ENCODE data around the gene KIF21A.
"Not testable (repeated sequence)": the region's sequence is repeated elsewhere in the genome, so short reads cannot be mapped to it uniquely, and the experiment has no call there.

KIF21A gene, protein sequence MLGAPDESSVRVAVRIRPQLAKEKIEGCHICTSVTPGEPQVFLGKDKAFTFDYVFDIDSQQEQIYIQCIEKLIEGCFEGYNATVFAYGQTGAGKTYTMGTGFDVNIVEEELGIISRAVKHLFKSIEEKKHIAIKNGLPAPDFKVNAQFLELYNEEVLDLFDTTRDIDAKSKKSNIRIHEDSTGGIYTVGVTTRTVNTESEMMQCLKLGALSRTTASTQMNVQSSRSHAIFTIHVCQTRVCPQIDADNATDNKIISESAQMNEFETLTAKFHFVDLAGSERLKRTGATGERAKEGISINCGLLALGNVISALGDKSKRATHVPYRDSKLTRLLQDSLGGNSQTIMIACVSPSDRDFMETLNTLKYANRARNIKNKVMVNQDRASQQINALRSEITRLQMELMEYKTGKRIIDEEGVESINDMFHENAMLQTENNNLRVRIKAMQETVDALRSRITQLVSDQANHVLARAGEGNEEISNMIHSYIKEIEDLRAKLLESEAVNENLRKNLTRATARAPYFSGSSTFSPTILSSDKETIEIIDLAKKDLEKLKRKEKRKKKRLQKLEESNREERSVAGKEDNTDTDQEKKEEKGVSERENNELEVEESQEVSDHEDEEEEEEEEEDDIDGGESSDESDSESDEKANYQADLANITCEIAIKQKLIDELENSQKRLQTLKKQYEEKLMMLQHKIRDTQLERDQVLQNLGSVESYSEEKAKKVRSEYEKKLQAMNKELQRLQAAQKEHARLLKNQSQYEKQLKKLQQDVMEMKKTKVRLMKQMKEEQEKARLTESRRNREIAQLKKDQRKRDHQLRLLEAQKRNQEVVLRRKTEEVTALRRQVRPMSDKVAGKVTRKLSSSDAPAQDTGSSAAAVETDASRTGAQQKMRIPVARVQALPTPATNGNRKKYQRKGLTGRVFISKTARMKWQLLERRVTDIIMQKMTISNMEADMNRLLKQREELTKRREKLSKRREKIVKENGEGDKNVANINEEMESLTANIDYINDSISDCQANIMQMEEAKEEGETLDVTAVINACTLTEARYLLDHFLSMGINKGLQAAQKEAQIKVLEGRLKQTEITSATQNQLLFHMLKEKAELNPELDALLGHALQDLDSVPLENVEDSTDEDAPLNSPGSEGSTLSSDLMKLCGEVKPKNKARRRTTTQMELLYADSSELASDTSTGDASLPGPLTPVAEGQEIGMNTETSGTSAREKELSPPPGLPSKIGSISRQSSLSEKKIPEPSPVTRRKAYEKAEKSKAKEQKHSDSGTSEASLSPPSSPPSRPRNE (N-terminal part only)

DNA sequence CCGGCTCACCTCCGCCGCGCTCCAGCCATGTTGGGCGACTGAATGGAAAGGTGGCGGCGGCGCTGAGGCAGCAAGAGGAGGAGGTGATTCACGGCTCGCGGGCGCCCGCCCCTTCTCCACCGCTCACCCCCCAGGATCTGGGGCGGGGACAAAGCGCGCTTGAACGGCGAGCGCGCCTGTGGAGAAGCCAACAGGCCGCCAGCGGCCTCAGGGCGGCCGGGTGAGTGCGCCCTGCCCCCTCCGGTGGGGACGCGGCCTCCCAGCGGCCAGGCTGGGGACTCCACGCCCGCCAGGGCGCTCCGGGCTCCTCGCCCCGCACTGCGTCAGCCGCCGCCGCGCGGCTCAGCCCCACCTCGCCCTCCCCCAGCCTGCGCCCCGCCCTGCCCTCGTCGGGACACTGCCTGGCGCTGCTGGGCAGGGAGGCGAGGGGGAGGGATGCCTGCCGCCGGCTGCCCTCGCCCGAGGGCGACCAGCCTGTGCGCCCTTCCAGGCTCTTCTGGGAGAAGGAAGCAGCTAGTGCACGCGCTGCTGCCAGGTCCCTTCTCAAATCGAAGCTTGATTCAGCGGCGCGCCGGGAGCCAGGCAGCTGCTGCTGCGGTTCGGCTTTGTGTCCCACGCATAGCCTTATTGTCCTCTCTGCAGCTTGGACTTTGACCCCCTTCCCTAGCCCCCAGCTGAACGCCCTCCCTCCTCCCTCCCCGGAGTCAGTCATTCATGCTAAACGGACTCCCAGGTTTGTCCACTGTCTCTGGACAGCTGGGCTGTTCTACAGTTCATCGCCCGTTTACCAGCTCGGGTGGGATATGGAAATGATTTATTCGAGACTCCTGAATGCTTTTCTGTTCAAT, at the start of gene KIF21A:
TSS of gene KIF21A (minus strand) at position 40 of the 848 bp plus-strand sequence. CDS start 150 bp downstream, outside the sequence.
- DNase-seq, result peak; percentile 90

DNA sequence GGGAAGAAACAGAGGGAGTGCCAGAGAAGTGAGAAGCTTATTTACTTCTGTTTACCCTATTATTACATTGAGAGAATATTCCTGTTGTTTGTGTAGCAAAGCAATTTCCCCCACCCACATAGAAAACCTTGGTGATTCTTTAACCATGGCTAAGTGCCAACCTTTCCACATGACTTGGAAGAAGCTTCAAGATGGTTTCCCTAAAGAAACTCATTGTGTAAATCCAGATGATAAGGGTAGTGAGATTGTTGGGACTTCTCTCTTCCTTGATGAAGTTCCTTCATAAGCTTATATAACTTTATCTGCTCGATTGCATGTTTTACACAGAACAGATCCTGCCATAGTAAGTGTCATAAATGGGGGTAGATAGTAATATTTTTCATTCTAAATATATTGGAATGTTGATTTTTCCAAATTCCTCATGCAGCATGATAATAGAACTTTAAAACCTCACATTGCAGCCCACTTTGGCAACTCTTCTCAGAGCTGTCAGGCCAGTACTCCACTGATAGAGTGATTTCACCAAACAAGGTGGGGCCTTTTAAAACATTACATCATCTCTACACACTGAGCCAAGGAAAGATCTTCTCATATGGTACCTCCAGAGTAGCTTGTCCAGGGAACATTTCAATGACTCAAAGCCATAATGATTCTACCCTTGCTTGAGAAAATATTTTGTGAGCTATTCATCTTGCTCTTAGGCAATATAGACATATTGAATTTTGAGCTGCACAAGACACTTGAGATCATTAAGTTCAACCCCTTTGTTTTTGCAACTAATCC, 47.8 kb upstream of the KIF21A start:
- no peak for DNase-seq

DNA sequence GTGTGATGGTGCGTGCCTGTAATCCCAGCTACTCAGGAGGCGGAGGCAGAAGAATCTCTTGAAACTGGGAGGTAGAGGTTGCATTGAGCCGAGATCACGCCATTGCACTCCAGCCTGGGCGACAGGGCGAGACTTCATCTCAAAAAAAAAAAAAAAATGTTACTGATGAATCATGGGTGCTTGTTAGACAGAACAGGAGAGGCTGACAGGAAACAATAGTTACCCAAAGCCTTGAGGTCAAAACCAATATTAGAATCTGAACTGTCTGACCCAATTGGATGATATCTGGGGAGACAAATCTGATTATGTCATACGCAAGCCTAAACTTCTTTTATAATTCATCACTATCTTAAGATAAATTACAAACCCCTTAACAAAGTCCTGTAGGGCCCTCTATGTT, 40.7 kb upstream of the KIF21A start:
- DNase-seq, result no peak

DNA sequence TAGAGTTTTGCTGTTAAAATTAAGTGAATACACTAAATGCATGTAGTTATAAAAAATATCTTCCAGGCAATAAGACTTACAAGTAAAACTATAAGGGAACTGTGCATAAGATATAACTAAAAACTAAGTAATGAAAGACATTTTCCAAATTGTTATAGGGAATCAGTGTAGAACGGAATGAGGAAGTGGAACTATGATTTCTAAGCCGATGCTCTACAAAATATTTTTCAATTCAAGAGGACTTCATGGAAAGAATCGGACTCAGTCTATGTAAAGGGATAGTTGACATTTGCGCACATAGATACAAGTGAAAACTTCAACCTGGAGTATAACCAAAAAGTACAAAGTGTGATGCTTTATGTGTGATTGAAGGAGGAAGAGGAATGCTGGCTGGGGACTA, 40.1 kb upstream of the KIF21A start:
- DNase-seq, result no peak

DNA sequence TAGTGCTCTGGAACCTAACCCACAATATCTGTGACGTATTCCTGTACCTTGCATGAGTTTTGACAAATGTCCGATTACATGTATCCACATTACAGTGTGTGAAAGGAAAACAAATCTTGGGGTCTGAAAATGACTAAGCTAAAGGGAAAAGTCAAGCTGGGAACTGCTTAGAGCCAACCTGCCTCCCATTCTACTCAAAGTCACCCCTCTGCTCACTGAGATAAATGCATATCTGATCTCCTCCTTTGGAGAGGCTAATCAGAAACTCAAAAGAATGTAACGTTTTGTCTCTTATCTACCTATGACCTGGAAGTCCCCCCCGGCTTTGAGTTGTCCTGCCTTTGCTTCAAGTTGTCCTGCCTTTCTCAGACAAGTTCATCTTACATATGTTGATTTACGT, 34.0 kb upstream of the KIF21A start:
- no peak for DNase-seq

DNA sequence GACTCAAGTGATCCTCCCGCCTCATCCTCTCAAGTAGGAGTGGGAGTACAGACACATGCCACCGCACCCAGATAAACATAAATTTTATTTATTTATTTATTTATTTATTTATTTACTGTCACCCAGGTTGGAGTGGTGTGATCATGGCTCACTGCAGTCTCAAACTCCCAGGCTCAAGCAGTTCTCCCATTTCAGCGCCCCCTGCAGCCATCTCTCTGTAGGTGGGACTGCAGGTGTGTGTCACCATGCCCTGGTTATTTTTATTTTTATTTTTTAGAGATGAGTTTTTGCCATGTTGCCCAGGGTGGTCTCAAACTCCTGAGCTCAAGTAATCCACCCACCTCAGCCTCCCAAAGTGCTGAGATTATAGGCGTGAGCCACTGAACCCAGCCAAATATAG, 33.2 kb upstream of the KIF21A start:
- no peak for DNase-seq

DNA sequence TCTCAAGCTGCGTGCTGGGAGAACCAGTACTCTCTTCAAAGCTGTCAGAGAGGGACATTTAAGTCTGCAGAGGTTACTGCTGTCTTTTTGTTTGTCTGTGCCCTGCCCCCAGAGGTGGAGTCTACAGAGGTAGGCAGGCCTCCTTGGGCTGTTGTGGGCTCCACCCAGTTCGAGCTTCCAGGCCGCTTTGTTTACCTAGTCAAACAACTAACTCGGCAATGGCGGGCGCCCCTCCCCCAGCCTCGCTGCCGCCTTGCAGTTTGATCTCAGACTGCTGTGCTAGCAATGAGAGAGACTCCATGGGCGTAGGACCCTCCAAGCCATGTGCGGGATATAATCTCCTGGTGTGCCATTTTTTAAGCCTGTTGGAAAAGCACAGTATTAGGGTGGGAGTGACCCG, 32.2 kb upstream of the KIF21A start:
- DNase-seq, result not testable (repeated sequence)

DNA sequence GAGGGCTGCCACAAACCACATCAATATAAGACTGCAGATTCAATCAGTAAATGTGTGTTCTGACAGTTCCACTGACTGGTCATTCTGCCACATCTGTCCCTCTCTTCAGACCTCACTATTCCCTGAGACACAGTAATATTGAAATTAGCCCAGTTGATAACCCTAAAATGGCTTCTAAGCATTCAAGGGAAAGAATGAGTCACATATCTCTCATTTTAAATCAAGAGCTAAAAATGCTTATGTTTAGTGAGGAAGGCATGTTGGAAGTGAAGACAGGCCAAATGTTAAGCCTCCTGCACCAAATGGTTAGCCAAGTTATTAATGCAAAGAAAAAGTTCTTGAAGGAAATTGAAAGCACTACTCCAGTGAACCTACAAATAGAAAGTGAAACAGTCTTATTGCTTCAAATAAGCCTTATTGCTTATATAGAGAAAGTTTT, 24.5 kb upstream of the KIF21A start:
- DNase-seq, result no peak

DNA sequence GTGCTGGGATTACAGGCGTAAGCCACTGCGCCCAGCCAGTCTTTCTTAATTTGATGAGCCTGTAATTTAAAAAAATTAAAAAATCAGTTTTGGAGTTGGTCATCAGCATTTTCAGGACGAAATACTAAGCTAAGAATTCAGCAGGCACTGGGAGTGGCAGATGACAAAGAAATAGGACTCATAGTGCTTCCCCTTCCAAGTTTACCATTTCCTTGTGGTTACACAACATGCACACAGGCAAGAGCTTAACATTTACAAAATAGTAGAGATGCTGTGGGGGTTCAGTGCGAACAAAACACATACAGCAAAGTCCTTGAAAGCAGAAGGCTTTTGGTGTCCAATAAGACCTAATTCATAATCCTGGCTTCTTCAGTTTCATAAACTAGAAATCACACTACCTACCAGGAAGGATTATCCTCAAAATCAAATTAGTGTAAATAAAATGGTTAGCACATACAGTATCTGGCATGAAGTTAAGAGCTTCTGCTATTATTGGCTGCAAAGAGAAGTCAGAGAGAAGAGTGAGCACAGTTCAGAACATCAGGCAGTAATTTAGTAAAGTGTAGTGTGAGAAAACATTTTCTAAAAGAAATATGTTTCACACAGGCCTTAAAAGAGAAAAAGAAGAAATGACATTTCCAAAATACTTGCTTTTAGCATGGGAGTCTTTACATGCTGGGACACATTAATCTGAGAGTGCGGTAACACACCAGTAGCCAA, 22.2 kb upstream of the KIF21A start:
- DNase-seq, result no peak

DNA sequence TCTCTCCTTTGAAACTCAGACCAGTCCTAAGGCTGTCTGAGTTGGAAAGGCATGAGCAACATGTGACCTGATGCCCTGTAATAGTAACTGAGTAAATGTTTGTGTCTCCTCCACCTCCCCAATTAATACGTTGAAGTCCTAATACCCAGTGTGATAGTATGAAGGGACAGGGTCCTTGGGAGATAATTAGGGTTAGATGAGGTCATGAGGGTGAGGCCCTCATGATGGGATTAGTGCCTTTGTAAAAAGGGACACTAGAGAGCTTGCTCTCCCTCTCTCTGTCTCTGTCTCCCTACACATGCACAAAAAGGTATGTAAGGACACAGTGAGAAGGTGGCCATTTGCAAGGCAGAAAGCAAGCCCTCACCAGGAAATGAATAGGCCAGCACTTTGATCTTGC, 18.1 kb upstream of the KIF21A start:
- no peak for DNase-seq

DNA sequence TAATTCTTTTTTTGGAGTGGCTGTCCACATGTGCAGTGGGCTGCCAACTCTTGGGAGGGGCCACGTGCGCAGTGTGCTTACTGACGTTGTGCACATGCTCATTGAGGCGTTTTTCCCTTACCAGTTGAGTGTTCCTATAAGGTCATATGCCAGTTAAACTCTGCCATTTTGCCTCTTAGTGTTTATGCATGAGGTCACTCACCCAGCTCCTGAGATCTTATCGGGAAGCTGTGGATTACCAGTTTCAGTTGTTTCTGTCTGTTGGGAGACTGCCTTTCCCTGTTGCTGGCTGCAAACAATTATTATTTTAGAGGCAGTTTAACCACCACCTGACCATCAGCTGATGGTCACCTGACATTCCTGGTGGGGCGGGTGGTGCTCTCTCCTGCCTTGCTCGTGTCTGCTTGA, 16.1 kb upstream of the KIF21A start:
- DNase-seq, result no peak

DNA sequence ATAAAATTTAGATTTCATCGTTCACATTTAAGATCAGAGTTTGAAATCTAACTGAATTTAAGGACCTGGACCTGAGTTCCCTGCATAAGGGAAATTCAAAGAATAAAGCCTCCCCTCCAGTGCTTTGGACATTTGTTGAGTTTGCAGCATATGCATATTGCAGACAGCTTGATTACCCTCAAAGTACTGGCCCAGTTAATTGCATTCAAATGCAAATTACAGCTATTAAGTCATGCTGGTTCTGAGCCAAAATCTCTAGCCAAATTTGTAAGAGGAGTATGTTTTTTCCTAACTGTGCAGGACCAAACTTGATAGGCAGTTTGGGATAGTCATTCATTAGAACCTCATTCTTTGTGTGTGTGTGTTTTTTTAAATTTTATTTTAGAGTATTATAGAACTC, 9.1 kb upstream of the KIF21A start:
- DNase-seq, result no peak

DNA sequence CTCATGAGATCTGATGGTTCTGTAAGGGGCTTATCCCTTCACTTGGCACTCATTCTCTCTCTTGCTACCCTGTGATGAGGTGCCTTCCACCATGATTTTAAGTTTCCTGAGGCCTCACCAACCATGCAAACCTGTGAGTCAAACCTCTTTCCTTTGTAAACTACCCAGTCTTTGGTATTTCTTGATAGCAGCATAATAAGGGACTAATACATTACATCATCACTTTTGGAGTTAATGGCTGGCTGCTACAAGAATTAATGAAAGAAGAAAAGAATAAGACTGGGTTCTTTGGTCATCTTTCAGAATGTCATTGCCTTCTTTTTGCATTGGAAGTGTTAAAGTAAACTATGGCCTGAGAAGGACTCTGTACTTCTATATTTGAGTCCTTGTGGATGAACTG, 5.1 kb upstream of the KIF21A start:
- DNase-seq, result no peak

DNA sequence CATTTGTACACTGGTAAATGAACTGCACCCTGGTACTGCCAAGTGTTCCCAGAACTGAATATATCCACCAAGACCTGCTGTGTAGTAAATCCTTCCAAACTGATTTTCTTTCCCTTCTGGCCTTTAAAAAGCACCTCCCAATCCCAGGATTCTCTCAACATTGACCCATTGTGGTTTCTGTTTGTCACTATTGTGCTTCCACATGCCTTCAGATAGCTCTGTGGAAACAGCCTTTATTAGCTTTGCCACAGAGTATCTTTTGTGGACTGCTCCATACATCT, 949 bp upstream of the KIF21A start:
- no peak for DNase-seq

DNA sequence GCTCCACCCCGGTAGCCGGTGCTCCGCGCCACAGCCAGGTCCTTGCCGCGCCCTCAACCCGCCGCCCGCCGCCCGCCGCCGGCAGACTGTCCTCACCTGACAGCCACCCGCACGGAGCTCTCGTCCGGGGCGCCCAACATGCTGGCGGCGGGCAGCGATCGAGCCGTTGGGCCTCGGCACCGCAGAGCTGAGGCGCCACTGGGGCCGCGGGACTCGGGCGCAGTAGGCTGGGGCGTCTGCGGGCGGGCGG, 164 bp downstream of the KIF21A start:
- no peak for DNase-seq

DNA sequence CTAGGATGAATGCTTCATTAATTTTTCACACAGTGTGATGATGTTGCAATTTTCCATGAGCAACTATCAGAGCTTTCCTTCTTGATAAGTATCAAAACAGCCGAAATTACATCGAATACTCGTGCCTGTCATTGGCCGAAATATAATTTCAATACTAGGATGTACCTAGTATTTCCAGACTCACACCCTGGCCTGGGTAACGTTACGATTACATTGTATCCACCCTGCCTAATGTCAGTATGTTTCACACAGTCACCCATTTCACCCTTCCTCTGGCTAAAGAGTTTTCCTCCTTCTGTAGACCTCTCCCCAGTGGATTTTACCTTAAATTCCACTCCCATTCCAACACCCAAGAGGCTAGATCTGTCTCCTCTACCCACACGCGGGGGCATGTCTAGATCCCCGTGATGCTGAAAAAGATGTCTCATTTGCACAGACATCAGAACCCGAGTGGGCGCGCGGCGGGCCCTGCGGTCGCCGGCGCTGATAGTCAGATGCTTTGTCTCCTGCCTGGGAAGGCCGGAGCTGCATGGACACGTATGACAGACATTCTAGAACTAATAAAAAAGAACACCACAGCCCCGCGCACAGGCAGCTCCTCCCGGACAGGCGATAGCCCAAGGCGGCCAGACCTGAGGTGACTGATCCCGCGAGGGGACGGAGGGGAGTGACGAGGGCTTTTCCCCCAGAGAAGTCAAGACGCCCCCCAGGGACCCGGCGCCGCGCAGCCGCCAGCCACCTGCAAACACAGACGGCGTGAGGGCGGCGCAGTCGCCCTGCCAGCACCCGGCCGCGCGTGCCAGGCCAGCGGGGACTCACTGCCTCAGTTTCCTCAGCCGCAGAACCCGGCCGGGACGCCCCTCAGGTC, 723 bp downstream of the KIF21A start:
- DNase-seq, result peak; percentile 34

DNA sequence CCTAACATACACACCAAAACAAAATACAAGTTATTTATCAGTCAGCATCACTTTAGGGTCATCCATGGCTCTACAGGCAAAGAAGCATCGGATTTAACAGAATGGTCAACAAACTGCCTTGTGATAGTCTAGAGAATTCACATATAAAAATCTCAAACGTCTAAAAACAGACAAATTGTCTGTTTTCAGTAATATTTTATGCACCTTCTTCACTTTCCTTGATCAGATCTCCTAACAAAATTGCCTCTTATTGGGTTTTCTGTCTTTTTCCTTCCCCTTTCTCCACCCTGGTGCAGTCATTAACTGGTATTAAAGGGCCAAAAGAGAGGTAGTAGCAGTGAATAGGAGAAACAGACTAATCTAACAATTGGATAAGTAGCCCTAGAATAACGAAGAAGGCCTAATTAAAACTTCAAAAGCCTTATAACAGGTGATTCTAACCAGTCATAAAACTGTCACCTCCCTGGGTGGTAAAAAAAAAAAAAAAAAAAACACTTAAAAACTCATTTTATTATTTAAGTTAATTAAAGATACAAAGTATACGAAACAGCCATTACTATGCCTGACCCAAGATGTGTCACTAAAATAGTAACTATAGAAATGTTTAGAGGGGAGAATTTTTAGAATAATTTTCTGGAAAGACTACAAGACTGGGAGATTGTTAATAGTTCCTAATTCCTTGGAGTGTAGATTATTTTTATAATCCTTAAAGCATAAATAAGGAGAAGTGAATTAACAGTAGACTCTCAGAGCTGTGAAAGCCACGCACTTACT, 1.5 kb downstream of the KIF21A start:
- DNase-seq, result no peak

DNA sequence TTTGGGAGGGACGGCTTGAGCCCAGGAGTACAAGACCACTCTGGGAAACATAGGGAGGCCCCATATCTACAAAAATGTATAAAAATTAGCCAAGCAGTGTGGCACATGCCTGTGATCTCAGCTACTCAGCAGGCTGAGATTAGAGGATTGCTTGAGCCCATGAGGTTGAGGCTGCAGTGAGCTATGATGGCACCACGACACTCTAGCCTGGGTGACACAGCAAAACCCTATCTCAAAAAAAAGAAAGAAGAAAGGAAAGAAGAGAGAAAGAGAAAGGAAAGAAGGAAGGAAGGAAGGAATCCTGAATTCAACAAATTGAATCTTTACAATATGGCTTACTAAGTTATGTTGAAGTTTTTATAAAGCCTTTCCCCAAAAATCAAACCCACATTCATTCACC, 2.1 kb downstream of the KIF21A start:
- DNase-seq, result no peak

DNA sequence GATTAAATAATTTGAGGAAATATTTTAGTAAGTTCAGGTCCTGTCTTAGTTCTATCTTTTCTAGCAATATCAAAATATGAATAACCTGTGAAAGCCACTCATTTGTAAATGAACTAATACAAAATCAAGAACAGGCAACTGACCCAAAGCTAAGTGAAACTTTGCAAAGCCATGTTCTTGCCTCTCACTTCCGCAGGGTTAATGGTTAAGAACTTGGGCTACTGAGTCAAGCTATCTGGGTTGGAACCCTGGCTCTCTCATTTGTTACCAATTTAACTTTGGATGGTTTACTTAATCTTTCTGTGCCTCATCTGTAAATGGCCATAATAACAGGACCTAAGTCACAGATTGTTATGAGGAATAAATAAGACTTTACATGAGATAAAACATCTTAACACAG, 2.8 kb downstream of the KIF21A start:
- DNase-seq, result no peak
